Erythroblast (primary cell): Measurements from ENCODE around the gene NUFIP2.
"Not testable (repeated sequence)": the region's sequence is repeated elsewhere in the genome, so short reads cannot be mapped to it uniquely, and the experiment has no call there.

Experiments
- DNase-seq, 2 experiments: peaks; one replicate each; lab custom pipeline; 2025; lab: John Stamatoyannopoulos, UW
- GATA1 ChIP-seq: IDR thresholded peaks from 2 replicates; pipeline ENCODE4 v1.6.1; 2011; ENCODE audit warnings: low read depth, mild to moderate bottlenecking, control low read depth, low read length, moderate library complexity
- POLR2A ChIP-seq: IDR thresholded peaks from 2 replicates; pipeline ENCODE4 v1.6.1; 2011; ENCODE audit warnings: mild to moderate bottlenecking, low read length

The NUFIP2 gene, protein sequence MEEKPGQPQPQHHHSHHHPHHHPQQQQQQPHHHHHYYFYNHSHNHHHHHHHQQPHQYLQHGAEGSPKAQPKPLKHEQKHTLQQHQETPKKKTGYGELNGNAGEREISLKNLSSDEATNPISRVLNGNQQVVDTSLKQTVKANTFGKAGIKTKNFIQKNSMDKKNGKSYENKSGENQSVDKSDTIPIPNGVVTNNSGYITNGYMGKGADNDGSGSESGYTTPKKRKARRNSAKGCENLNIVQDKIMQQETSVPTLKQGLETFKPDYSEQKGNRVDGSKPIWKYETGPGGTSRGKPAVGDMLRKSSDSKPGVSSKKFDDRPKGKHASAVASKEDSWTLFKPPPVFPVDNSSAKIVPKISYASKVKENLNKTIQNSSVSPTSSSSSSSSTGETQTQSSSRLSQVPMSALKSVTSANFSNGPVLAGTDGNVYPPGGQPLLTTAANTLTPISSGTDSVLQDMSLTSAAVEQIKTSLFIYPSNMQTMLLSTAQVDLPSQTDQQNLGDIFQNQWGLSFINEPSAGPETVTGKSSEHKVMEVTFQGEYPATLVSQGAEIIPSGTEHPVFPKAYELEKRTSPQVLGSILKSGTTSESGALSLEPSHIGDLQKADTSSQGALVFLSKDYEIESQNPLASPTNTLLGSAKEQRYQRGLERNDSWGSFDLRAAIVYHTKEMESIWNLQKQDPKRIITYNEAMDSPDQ

DNA sequence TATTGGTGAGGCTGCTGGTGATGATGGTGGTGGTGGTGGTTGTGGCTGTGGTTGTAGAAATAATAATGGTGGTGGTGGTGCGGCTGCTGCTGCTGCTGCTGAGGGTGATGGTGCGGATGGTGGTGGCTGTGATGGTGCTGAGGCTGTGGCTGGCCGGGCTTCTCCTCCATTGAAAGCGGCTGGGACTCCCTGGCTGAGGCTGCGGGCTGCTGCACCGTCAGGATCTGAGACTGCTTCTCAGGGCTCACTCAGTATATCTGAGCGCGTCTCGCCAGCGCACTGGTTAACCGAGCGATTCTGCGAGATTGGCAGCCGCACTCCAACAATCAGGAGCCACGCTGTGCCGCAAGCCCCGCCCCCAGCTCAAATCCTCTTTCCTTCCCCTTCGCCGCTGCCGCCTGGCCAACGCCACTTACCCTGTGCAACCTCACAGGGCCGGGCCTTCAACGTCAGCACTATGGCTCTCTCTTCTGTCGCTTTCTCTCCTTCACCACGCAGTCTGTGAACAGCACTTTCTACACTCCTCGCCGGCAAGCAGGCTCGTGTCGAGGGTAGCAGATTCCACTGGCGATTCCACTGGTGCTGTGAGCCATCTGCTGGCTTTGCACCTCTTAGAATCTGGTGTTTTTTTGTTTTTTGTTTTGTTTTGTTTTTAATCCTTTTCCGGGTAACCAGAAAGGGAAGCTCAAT, at the start of gene NUFIP2:
Gene NUFIP2 (minus strand): TSS at position 259 of the 690 bp plus-strand sequence. CDS start 89 bp downstream, at position 170.
- TF ChIP-seq POLR2A, result peak; percentile 100
- no peak for TF ChIP-seq GATA1
- peak; percentile 98 to 99 for DNase-seq

DNA sequence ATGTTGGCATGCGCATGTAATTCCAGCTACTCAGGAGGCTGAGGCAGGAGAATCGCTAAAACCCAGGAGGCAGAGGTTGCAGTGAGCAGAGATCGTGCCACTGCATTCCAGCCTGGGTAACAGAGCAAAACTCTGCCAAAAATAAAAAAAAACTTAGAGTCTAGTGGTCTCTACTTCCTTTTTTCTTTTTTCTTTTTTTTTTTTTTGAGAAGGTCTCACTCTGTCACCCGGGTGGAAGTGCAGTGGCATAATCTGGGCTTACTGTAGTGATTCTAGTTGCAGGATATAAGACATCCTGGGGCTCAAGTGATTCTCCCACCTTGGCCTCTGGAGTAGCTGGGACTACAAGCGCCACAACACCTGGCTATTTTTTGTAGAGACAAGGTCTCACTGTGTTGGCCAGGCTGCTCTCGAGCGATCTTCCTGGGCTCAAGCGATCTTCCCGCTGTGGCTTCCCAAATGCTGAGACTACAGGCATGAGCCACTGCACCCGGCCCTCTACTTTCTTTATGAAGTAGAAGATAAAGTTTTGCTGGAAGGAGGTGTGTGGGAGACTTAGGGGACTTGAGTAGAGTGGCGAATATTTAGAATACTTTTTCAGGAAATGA, 48.3 kb upstream of the NUFIP2 start:
- TF ChIP-seq GATA1 (no peak), POLR2A (no peak)
- DNase-seq, result no peak

GRCh38 chr17:29341726-29342125, 47.8 kb upstream of the NUFIP2 start:
- DNase-seq, result peak in 1 of 2 experiments; percentile 22
- TF ChIP-seq GATA1, result no peak

GRCh38 chr17:29339016-29339415, 45.1 kb upstream of the NUFIP2 start:
- not testable (repeated sequence) for DNase-seq

DNA sequence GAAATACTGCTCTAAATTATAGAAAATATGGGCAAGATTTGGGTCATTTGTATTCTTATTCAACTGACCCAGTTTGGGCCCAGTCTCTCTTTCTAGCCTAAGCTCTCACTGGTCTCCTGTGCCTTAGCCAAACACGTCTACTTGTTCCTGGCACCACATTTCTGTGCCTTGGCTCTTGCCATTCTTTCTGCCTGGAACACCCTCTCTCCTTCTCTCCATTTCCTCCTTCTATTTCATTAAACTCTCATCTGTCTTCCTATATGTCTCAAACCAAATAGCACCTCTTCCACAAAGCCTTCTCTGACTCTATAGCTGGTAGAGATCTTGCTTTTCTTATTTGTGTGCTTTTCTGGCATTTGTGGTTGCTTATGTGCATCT, 37.7 kb upstream of the NUFIP2 start:
- no peak for TF ChIP-seq POLR2A
- DNase-seq, result no peak

DNA sequence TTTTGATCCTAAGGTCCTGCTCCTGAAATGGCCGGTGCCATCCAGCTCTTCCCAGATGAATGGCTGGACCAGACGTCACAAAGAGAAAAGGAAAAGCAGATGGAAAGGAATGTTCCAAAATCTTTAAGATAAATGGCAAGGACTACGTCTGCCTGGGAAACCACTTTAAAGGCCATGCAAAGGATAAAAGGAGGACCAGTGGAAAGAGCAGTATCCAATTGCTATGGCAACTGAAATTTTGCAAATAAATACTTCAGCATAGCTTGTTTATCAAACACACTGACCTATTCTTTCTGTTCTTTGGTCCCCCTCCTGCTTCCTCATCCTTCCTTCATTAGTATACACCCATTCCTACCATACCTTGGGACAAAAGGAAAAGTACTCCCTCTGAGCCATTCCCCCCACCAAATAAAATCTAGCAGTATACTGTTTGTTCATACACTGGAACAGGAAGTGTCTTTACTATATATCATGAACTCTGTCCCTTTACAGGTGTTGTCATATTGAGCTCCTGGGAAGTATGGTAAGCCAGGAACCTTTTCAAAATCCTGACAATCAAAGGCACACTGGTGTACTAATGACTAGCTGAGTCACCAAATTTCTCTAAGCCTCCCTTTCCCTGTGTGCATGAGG, 37.2 kb upstream of the NUFIP2 start:
- TF ChIP-seq POLR2A, result no peak
- no peak for TF ChIP-seq GATA1
- DNase-seq, result no peak

GRCh38 chr17:29327412-29327811, 33.5 kb upstream of the NUFIP2 start:
- TF ChIP-seq GATA1 (no peak), POLR2A (no peak)

DNA sequence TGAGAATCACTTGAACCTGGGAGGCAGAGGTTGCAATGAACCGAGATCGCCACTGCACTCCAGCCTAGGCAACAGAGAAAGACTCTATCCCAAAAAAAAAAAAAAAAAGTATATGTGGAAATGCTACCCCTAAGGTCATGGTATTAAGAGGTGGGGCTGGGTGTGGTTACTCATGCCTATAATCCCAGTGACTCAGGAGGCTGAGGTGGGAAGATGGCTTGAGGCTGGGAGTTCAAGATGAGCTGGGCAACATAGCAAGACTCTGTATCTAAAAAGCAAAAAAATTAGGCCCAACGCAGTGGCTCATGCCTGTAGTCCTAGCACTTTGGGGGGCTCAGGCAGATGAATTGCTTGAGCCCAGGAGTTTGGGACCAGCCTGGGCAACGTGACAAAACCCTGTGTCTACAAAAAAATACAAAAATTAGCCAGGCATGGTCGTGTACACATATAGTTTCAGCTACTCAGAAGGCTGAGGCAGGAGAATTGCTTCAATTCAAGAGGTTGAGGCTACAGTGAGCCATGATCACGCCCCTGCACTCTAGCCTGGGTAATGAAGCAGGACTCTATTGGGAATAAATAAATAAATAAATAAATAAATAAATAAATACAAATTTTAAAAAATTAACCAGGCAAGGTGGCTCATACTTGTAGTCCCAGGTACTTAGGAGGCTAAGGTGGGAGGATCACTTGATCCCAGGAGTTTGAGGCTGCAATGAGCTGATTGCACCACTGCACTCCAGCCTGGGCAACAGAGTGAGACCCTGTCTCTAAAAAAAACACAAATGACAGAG, 32.3 kb upstream of the NUFIP2 start:
- no peak for DNase-seq
- no peak for TF ChIP-seq GATA1
- no peak for TF ChIP-seq POLR2A

More at GRCh38 chr17:29327412-29327811, 33.5 kb upstream of the NUFIP2 start:
- no peak for DNase-seq

- TF ChIP-seq GATA1 (no peak), POLR2A (no peak)
- no peak for DNase-seq
Measured at GRCh38 chr17:29322363-29322762, 28.4 kb upstream of the NUFIP2 start.

DNA sequence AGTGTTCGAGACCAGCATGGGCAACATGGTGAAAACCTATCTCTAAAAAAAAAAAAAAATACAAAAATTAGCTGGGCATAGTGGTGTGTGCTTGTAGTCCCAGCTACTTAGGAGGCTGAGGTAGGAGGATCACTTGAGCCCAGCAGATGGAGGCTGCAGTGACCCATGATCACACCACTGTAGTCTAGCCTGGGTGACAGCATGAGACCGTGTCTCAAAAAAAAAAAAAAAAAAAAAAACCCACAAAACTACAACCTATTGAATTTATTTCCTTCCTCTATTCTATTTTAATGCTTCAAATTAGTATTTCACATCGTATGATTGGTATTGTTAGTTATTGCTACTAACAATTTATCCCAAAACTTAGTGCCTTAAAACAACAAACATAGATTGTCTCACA, 9.4 kb upstream of the NUFIP2 start:
- DNase-seq, result no peak
- TF ChIP-seq GATA1 (no peak), POLR2A (no peak)

GRCh38 chr17:29299031-29299430, 5.1 kb upstream of the NUFIP2 start:
- no peak for TF ChIP-seq POLR2A
- no peak for TF ChIP-seq GATA1
- DNase-seq, result no peak

GRCh38 chr17:29295420-29295819, 1.5 kb upstream of the NUFIP2 start:
- no peak for TF ChIP-seq POLR2A
- TF ChIP-seq GATA1, result no peak
- no peak for DNase-seq

- TF ChIP-seq GATA1 (no peak), POLR2A (no peak)
- no peak for DNase-seq
Measured at GRCh38 chr17:29294580-29294900, 592 bp upstream of the NUFIP2 start.
